GM19328 (cell line): ENCODE measurements around the gene AQP5.

Source experiments
- ATAC-seq: cut with Tn5 transposase; IDR thresholded peaks from one replicate; pipeline ENCODE4 v1.9.1; 2021; ENCODE audit warnings: mild to moderate bottlenecking, moderate library complexity; ENCODE audit not compliant: unreplicated experiment

Gene AQP5

GRCh38 chr12:49963976-49964815 is 2.5 kb downstream of the AQP5 start:
- no peak for ATAC-seq

GRCh38 chr12:49964849-49965624 is 3.4 kb downstream of the AQP5 start:
- no peak for ATAC-seq

- no peak for ATAC-seq
Measured at GRCh38 chr12:49965836-49966235, 4.2 kb downstream of the AQP5 start.

GRCh38 chr12:49966511-49967041 is 4.9 kb downstream of the AQP5 start:
- ATAC-seq, result no peak

GRCh38 chr12:49967042-49967776 is 5.5 kb downstream of the AQP5 start:
- ATAC-seq, result no peak

- ATAC-seq, result no peak
Measured at GRCh38 chr12:49967777-49968250, 6.1 kb downstream of the AQP5 start.

GRCh38 chr12:49968471-49968870 is 6.8 kb downstream of the AQP5 start:
- ATAC-seq, result no peak

GRCh38 chr12:49969027-49969426 is 7.4 kb downstream of the AQP5 start:
- no peak for ATAC-seq

GRCh38 chr12:49969651-49970429 is 8.2 kb downstream of the AQP5 start:
- ATAC-seq, result no peak

- no peak for ATAC-seq
Measured at GRCh38 chr12:49970658-49971057, 9.0 kb downstream of the AQP5 start.

GRCh38 chr12:49971141-49971540 is 9.5 kb downstream of the AQP5 start:
- ATAC-seq, result no peak

GRCh38 chr12:49972129-49972528 is 10.5 kb downstream of the AQP5 start:
- no peak for ATAC-seq

GRCh38 chr12:49972641-49973360 is 11.1 kb downstream of the AQP5 start, which contains the start of gene AQP6:
AQP6 (plus strand) TSS chr12:49972947; CDS start chr12:49973174, 227 bp downstream.
- no peak for ATAC-seq

GRCh38 chr12:49973361-49973830 is 11.7 kb downstream of the AQP5 start:
- no peak for ATAC-seq

- ATAC-seq, result no peak
Measured at GRCh38 chr12:49974231-49974675, 12.6 kb downstream of the AQP5 start.

- no peak for ATAC-seq
Measured at GRCh38 chr12:49974677-49975317, 13.1 kb downstream of the AQP5 start.

- no peak for ATAC-seq
Measured at GRCh38 chr12:49975318-49975761, 13.7 kb downstream of the AQP5 start.

- ATAC-seq, result no peak
Measured at GRCh38 chr12:49976557-49976956, 14.9 kb downstream of the AQP5 start.

GRCh38 chr12:49978125-49978524 is 16.5 kb downstream of the AQP5 start:
- no peak for ATAC-seq
